Activated CD4-positive, alpha-beta T cell treated with anti-CD3 and anti-CD28 coated beads, Interleukin-2, amount 50 U/mL, for 24 hours (primary cell): ENCODE data around the gene DAPK2.

Experiments used
- DNase-seq, 2 donors: peaks; one replicate each; pipeline ENCODE4 v3.0.0-alpha.2; 2020; ENCODE audit warnings: low read depth in 1 of 2, low spot score in 1 of 2

Gene DAPK2

GRCh38 chr15:63998489-63998888 is 47.8 kb downstream of the DAPK2 start:
- no peak for DNase-seq

GRCh38 chr15:63997715-63998442 is 48.4 kb downstream of the DAPK2 start:
- DNase-seq: no peak

- DNase-seq: no peak
Observed at GRCh38 chr15:63996794-63997357, 49.4 kb downstream of the DAPK2 start.

- no peak for DNase-seq
Observed at GRCh38 chr15:63995789-63996188, 50.5 kb downstream of the DAPK2 start.

GRCh38 chr15:63994073-63994600 is 52.1 kb downstream of the DAPK2 start:
- no peak for DNase-seq

GRCh38 chr15:63992300-63992699 is 54.0 kb downstream of the DAPK2 start:
- DNase-seq: no peak

GRCh38 chr15:63991706-63992105 is 54.6 kb downstream of the DAPK2 start:
- no peak for DNase-seq

GRCh38 chr15:63990454-63990853 is 55.8 kb downstream of the DAPK2 start:
- no peak for DNase-seq

- DNase-seq: no peak
Observed at GRCh38 chr15:63987796-63988378, 58.4 kb downstream of the DAPK2 start.

- DNase-seq: no peak
Observed at GRCh38 chr15:63986751-63987341, 59.4 kb downstream of the DAPK2 start.

GRCh38 chr15:63986185-63986680 is 60.1 kb downstream of the DAPK2 start:
- no peak for DNase-seq

GRCh38 chr15:63985221-63986184 is 60.8 kb downstream of the DAPK2 start:
- no peak for DNase-seq

GRCh38 chr15:63984331-63984730 is 62.0 kb downstream of the DAPK2 start:
- DNase-seq: no peak

GRCh38 chr15:63983061-63983711 is 63.1 kb downstream of the DAPK2 start:
- DNase-seq: no peak

- DNase-seq: no peak
Observed at GRCh38 chr15:63982381-63982854, 63.9 kb downstream of the DAPK2 start.

GRCh38 chr15:63981596-63982320 is 64.5 kb downstream of the DAPK2 start:
- no peak for DNase-seq

GRCh38 chr15:63979262-63979793 is 67.0 kb downstream of the DAPK2 start:
- DNase-seq: no peak

GRCh38 chr15:63978511-63979261 is 67.6 kb downstream of the DAPK2 start:
- DNase-seq: no peak
